HG03520 (cell line): ENCODE measurements around the gene ABCE1.

Source experiments
- ATAC-seq: cut with Tn5 transposase; IDR thresholded peaks from one replicate; pipeline ENCODE4 v1.9.1; 2021; ENCODE audit warnings: mild to moderate bottlenecking, moderate library complexity; ENCODE audit not compliant: unreplicated experiment

ABCE1 gene

DNA sequence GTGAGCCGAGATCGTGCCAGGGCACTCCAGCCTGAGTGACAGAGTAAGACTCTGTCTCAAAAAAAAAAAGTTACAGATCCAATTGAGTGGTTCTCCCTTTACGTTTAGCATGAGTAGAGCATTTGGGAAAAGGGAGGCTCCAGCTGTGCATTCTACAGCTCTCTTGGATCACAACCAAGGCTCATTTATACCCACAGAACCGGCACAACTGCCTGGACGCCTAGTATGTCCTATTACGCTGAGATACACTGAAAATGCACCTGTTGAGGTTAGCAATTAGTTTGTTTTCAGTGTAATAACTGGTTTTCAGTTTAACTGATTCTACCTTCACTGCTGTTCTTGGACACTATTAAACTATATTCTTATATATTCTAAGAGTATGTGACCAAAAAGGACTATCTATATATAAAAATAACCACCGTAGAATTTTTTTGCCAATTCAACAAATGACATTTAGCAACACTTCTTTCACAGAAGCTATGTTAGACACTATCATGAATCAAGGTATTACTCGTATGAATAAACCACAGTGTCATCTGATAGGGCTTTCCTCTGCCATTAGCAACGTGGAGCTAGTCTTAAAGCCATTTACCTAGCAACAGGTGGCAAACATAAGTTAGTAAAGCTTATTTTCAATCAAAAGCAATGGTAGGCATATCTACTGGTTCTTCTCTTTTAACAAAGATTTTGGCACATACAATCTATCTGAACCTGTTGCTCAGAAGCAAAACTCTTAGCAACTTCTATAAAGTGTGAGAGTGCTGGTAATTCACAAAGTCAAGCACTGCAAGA, 78.7 kb downstream of the ABCE1 start:
- ATAC-seq: no peak

DNA sequence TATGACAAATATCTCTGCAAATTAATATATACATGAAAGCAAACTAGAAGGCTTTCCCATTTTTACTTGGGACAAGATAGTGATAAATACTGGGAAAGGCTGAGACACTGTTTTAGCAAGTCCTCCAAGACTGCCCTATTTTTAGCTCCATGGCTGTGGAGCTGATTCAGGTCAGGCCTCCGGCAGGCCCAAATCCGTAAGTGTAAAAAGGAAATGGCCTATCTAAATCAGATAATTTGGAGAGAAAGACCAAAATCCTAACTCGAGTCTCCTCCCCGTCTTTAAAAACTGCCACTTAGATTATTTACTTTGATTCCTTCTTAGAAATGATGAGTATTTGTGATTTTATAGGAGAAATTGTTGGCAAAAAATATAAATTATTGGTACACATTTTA, 79.4 kb downstream of the ABCE1 start:
- ATAC-seq: no peak

DNA sequence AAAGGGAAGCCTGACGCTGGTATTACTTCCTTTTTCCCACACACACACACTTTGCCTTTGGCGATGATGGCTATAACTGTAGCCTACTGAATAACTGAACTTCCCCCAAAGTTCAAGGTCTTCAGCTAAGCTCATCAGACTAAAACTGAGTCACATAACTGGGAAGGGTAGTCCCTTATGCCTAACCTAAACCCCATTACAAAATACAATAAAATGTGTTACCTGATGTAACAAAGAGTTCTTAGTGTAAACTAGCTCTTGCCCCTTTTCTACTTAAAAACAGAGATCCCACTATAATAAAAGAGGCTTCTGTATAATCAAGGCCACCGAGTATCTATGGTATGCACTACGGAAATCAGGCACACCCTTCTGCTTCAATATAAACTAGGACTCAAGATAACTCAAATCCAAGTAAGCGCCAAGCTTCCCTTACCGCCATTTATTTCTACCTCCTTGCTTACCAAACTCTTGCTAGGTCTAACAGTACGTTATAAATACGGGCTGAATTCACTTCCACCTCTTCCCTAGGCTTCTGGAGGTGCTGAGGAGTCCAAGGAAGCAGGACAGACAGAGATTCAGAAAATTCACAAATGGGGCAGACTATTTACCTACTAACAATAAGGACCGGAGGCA, 79.9 kb downstream of the ABCE1 start:
- no peak for ATAC-seq

DNA sequence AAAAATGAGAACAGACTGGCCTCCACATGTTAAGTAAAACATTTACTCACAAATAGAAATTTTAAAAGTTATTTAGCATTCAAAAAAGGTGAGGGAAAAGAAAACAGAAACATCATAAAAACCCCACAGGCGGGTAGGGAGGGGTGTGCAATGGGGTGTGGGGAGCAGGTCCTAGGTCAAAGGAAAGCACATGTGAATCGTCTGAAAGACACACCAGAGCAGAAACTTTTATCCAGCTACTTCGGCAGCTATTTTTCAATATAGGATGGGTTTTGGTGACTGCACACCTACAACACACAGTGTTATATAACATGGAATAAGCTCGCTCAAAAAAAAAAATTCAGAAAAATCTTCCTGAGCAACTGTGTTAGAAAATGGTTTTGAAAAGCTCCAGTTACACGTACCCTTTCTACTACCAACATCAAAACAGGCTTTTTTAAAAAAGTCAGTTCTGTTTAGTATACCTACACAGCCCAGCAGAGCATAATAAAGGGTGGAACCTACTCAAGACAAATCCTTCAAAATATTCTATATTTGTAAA, 80.7 kb downstream of the ABCE1 start:
- ATAC-seq: no peak
